HUES48 (cell line): ENCODE results near the gene ADORA2A.

Experiments used
- H3K27ac ChIP-seq: one replicate; pipeline ENCODE4 v1.7.0; 2013; ENCODE audit warnings: low read depth, low read length, inconsistent platforms
- H3K27me3 ChIP-seq: 2 replicates; pipeline ENCODE4 v1.6.1; 2013; ENCODE audit warnings: mild to moderate bottlenecking, low read length; ENCODE audit not compliant: control insufficient read depth, insufficient read depth
- H3K36me3 ChIP-seq: 2 replicates; pipeline ENCODE4 v1.6.1; 2013; ENCODE audit warnings: low read length; ENCODE audit not compliant: control insufficient read depth, insufficient read depth
- H3K4me1 ChIP-seq: 2 replicates; pipeline ENCODE4 v1.6.1; 2013; ENCODE audit warnings: mild to moderate bottlenecking, low read length; ENCODE audit not compliant: control insufficient read depth, insufficient read depth
- H3K4me3 ChIP-seq: 2 replicates; pipeline ENCODE4 v1.5.1; 2013; ENCODE audit warnings: mild to moderate bottlenecking, low read depth, low read length
- H3K9ac ChIP-seq: 2 replicates; pipeline ENCODE4 v1.6.1; 2013; ENCODE audit warnings: mild to moderate bottlenecking, low read depth, low read length, moderate library complexity
- H3K9me3 ChIP-seq: 2 replicates; pipeline ENCODE4 v1.6.1; 2013; ENCODE audit warnings: low read length; ENCODE audit not compliant: control insufficient read depth, insufficient read depth

ADORA2A gene

DNA sequence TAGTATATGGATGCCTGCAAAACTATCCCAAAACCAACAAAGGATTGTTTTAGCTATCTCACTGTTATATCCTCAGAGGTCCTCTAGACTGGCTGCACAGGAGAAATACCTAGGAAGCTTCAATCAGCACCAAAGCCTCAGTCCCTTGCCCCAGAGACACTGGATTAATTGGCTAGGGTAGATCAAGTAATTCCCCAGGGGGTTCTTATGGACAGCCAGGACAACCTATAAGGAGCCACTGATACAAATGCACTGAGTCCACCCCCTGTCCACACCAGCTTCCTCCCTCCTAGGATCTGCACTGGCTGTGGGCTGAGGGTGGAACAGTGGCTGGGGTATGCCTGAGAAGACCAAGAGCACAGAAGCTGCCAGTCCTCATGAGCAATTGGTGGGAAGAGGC lies 16.3 kb downstream of the ADORA2A start:
- no peak overlapping the region for H3K9ac ChIP-seq
- H3K27me3 ChIP-seq: no peaks in the 10 kb centered on the region
- H3K36me3 ChIP-seq: no peaks in the 10 kb centered on the region
- no peak overlapping the region for H3K4me3 ChIP-seq
- H3K9me3 ChIP-seq: no peaks in the 10 kb centered on the region
- H3K27ac ChIP-seq: no peak overlapping the region
- H3K4me1 ChIP-seq: no peaks in the 10 kb centered on the region

DNA sequence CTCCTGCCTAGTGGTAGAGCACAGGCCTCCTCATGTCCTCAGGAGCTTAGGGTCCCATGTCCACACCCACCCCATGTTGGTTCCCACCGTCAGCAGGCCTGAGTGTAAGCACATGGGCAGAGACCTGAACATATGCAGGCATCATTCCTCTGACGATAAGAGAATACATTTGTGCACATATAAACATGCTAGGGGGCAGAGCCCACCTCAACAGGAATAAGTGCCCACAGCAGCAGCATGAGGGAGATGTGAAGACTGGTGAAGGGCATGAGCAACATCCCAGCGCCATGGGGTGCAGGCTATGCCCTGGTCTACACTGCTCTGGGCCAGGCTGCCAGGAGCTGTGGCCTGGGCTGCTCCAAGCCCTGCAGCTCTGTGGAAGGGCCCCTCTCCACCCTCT lies 16.9 kb downstream of the ADORA2A start:
- H3K27me3 ChIP-seq: no peaks in the 10 kb centered on the region
- H3K9me3 ChIP-seq: no peaks in the 10 kb centered on the region
- no peaks in the 10 kb centered on the region for H3K4me1 ChIP-seq
- no peak overlapping the region for H3K4me3 ChIP-seq
- H3K9ac ChIP-seq: no peak overlapping the region
- H3K27ac ChIP-seq: no peak overlapping the region
- no peaks in the 10 kb centered on the region for H3K36me3 ChIP-seq

DNA sequence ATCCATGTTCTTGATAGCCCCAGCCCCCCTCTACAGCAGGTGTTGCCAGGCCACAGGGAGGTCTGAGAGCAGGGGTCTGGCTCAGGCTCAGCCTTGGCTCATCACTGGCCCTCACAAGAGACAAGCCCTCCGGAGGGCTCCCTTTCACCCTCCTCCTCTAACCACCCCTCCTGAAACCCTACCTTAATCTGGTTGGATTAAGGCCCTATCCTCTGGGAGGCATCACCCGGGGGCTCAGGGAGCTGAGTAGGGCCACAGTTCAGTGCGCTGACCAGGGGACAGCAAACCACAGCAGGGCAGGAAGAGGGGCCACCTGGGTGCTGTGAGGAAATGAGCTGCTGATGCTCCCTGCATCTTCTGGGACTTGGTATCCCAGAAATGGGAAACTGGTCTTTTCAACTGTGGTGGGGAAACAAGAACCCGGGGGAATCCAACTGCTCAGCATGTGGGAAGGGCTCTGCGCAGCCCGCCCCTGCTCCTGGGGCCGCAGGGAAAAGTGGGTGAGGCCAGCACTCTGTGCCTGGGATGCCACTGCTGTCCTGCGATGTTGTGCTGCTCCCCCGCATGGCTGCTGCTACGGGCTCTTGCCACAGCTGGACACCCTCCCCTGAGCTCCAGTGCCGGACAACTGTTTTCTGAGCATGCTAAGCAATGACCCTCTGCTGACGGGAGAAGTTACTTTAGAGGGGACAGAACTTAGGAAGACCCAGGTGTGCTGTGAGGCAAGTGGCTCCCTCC lies 17.5 kb downstream of the ADORA2A start:
- no peak overlapping the region for H3K4me3 ChIP-seq
- no peak overlapping the region for H3K27ac ChIP-seq
- H3K4me1 ChIP-seq: no peaks in the 10 kb centered on the region
- H3K27me3 ChIP-seq: no peaks in the 10 kb centered on the region
- H3K9me3 ChIP-seq: no peaks in the 10 kb centered on the region
- no peaks in the 10 kb centered on the region for H3K36me3 ChIP-seq
- H3K9ac ChIP-seq: no peak overlapping the region

DNA sequence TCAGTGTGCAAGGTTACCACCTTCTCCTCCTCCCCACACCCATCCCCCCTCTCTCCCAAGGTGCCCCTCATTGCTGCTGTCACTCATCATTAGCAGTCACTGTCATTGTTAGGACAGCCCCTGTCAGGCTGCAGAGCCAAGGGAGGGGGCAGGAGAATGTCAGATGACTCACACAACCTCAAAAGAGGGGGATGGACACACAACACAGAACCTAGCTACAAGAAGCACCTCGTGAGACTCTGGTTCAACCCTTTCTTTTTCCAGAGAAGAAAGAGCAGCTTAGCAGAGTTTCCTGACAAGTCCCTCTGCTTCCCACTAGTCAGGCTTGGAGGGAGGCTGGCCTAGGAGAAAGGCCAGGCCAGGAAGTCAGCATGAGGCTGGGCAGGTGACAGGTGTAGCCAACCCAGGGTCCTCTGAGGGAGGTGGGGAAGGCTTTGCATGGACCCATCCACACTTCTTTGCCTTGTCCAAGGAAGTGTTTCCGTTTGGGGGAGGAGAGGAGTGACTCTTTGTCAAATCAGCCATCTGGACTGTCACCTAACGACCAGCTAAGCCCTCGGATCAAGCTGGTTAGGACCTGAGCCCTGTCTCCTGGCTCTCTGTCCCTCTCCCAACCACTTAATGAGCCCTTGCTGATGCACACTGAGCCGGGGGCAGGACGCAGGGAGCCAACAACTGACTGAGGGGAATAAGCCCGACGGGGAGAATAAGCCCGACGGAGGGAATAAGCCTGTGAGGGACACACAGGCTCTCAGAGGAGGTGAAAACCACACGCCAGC lies 18.3 kb downstream of the ADORA2A start:
- Histone ChIP-seq H3K27me3 (no peaks in the 10 kb centered on the region), H3K4me1 (peaks cover 2% of the 10 kb centered on the region; the same call in 1 of the 2 replicates), H3K36me3 (no peaks in the 10 kb centered on the region), H3K9me3 (no peaks in the 10 kb centered on the region), H3K27ac (no peak overlapping the region), H3K9ac (no peak overlapping the region), H3K4me3 (no peak overlapping the region)

DNA sequence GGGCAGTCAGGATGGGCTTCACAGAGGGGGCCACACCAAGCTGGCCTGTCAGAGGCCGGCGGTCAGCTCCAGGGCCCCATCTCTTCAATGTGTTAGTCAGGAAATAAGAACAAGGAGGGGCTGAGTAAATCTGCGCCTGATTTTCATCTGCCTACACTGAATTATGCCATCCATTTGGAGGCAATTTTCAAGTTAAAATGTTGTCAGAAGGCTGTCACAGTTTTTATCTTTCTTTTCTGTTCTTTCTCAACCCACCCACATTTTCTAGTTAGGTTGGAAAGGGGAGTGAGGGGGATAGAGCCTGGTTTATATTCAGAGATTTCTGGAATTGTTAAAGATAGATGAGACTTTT lies 18.8 kb downstream of the ADORA2A start:
- Histone ChIP-seq H3K4me1 (peaks cover 5% of the 10 kb centered on the region; the same call in 1 of the 2 replicates), H3K9ac (no peak overlapping the region), H3K27ac (no peak overlapping the region), H3K9me3 (no peaks in the 10 kb centered on the region), H3K4me3 (no peak overlapping the region), H3K27me3 (no peaks in the 10 kb centered on the region), H3K36me3 (no peaks in the 10 kb centered on the region)

DNA sequence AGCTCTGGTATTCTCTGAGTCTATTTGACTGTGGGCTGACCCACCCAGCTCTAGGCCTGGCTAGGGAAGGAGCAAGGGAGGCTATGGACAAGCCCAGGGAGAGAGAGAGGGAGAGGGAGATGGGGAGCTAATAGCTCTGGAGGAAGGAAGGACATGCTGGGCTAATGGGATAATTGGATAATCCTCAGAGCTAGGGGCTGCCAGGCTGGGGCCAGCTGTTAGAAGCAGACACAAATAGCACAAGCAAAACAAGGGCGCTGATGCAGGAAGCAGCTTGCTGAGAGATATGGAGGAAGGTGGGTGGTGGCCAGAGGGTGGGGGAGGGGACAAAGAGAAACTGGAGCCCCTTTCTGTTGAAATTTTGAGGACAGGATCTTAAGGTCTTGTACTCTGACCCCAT lies 23.2 kb downstream of the ADORA2A start:
- Histone ChIP-seq H3K27me3 (no peaks in the 10 kb centered on the region), H3K4me1 (peaks cover 5% of the 10 kb centered on the region; the same call in 1 of the 2 replicates), H3K9ac (no peak overlapping the region), H3K36me3 (no peaks in the 10 kb centered on the region), H3K4me3 (no peak overlapping the region), H3K27ac (no peak overlapping the region), H3K9me3 (no peaks in the 10 kb centered on the region)

DNA sequence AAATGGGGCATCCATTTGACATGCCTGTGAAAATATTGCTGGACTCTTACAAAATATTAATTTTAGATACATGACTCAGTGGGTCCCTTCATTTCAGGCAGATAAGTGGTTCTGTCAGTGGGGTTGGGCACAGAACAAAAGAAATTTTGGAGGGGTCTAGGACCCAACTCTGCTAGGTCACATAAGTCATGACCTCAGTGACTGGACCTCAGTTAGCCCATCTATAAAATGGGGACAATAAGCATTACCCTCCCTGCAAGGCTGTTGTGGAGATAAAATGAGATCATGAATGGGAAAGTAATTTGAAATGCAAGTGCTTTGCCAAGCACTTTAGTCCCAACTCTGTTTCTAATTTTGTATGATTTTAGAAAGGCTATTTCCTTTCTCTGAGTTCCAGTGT lies 23.8 kb downstream of the ADORA2A start:
- Histone ChIP-seq H3K4me1 (peaks cover 5% of the 10 kb centered on the region; the same call in 1 of the 2 replicates), H3K4me3 (no peak overlapping the region), H3K9me3 (no peaks in the 10 kb centered on the region), H3K27ac (no peak overlapping the region), H3K36me3 (no peaks in the 10 kb centered on the region), H3K27me3 (no peaks in the 10 kb centered on the region), H3K9ac (no peak overlapping the region)

DNA sequence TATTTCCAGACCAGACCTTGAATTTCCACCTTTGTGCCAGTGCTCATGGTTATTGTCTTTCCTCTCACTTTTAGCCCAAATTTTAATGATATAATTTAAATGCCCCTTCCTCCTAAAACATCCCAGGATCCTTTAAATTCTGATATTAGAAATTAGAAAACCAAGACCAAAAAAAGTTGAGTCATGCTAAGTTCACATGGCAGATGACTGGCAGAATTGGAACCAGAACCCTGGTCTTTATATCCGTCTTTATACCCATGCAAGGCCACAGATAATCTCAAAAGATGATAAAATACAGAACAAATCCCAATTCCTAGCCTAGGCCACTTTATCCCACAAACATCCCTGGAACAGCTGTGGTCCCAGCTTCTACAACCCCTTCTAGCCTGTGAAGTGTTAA lies 26.5 kb downstream of the ADORA2A start:
- Histone ChIP-seq H3K4me1 (peaks cover 5% of the 10 kb centered on the region; the same call in 1 of the 2 replicates), H3K9me3 (no peaks in the 10 kb centered on the region), H3K36me3 (no peaks in the 10 kb centered on the region), H3K4me3 (no peak overlapping the region), H3K9ac (no peak overlapping the region), H3K27me3 (no peaks in the 10 kb centered on the region), H3K27ac (no peak overlapping the region)

DNA sequence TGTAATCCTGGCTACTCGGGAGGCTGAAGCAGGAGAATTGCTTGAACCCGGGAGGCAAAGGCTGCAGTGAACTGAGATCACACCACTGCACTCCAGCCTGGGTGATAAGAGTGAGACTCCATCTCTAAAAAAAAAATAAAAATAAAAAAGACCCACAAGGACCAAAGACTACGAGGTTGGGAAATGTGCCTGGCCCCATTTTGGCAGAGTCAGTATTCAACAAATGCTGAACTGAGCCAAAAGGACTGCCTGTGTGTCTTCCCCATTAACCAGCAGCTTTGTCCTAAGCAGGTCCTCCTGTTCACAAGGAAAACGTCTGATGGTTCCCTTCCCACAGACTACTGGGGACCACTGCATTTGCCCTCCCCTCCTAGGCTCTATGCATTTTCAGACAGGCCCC lies 27.6 kb downstream of the ADORA2A start:
- H3K4me3 ChIP-seq: no peak overlapping the region
- H3K27ac ChIP-seq: no peak overlapping the region
- H3K9ac ChIP-seq: no peak overlapping the region
- H3K9me3 ChIP-seq: no peaks in the 10 kb centered on the region
- H3K4me1 ChIP-seq: peaks cover 5% of the 10 kb centered on the region; the same call in 1 of the 2 replicates
- H3K27me3 ChIP-seq: no peaks in the 10 kb centered on the region
- no peaks in the 10 kb centered on the region for H3K36me3 ChIP-seq

DNA sequence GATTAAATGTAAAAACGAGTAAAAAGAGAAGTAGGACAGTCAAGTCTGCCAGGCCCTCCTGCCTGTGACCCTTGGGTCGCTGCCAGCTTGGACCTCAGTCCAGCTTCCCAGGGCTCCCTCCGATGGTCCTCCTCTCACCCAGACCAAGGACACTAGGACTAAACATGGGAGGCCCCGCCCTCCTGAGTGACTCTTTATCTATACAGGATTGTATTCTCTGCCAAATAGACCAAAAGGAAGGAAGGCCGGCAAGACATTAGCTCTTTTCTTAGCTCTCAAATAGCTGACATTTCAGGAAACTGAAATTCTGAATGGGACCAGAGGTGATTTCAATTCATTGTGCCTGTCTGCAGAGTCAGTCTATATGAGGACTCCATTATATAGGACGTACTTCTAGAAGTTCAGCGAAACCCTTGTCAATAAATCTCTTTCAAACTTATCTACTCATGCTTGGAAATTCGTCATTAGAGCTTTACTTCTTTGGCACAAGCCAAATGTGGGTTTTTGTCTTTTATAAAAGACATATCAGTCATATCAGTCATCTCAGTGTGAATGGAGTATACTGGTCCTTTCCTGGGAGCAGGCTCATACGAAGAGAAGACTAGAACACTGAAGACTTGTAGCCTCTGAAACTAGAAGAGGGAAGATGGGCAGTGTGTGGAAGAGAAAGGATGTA lies 28.5 kb downstream of the ADORA2A start:
- peaks cover 9% of the 10 kb centered on the region; the same call in 1 of the 2 replicates for H3K4me1 ChIP-seq
- H3K27ac ChIP-seq: no peak overlapping the region
- H3K36me3 ChIP-seq: no peaks in the 10 kb centered on the region
- no peaks in the 10 kb centered on the region for H3K27me3 ChIP-seq
- H3K4me3 ChIP-seq: no peak overlapping the region
- H3K9ac ChIP-seq: no peak overlapping the region
- H3K9me3 ChIP-seq: no peaks in the 10 kb centered on the region
